B cell (primary cell): ENCODE data around the gene LAMC3.

Experiments
- EZH2 ChIP-seq: IDR thresholded peaks from 2 replicates; pipeline ENCODE4 v1.6.1; 2012; ENCODE audit warnings: borderline replicate concordance, low read depth, mild to moderate bottlenecking, moderate library complexity, low read length; ENCODE audit not compliant: insufficient read depth, poor library complexity, severe bottlenecking
- TF ChIP-seq, protein P1 (sequence below): fragments of 200-600 bp; IDR thresholded peaks from one replicate; pipeline ENCODE4 v1.8.0; 2022; ENCODE audit warnings: antibody characterized with exemption, mild to moderate bottlenecking

GRCh38 chr9:131006601-131007000, 2.4 kb upstream of the LAMC3 start:
- TF ChIP-seq, protein P1, sequence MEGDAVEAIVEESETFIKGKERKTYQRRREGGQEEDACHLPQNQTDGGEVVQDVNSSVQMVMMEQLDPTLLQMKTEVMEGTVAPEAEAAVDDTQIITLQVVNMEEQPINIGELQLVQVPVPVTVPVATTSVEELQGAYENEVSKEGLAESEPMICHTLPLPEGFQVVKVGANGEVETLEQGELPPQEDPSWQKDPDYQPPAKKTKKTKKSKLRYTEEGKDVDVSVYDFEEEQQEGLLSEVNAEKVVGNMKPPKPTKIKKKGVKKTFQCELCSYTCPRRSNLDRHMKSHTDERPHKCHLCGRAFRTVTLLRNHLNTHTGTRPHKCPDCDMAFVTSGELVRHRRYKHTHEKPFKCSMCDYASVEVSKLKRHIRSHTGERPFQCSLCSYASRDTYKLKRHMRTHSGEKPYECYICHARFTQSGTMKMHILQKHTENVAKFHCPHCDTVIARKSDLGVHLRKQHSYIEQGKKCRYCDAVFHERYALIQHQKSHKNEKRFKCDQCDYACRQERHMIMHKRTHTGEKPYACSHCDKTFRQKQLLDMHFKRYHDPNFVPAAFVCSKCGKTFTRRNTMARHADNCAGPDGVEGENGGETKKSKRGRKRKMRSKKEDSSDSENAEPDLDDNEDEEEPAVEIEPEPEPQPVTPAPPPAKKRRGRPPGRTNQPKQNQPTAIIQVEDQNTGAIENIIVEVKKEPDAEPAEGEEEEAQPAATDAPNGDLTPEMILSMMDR, result no peak
- TF ChIP-seq EZH2, result no peak
